ENCODE data around the gene PKD1L1. TPM values are rescaled to one million over a fixed set of nuclear protein-coding genes. Genes with fewer than 3 reads are reported as not detected.

The PKD1L1 gene
- total RNA-seq, 1 donor from 2014 or later: 4.8 TPM

- Mint-ChIP-seq H3K27me3 (ENCODE audit: unreplicated experiment) (no peaks in the 10 kb centered on the region), H3K36me3 (ENCODE audit: low read depth, unreplicated experiment) (no peaks in the 10 kb centered on the region), H3K9me3 (ENCODE audit: unreplicated experiment) (no peaks in the 10 kb centered on the region), H3K4me3 (ENCODE audit: unreplicated experiment) (no peak overlapping the region), H3K27ac (ENCODE audit: unreplicated experiment) (no peak overlapping the region), H3K4me1 (ENCODE audit: unreplicated experiment) (peaks cover 47% of the 10 kb centered on the region)
- DNase-seq (ENCODE audit: low spot score): no peak
- TF ChIP-seq CTCF (IDR thresholded peaks at IDR 0.05; ENCODE audit: unreplicated experiment): no peak
These were observed 1.4 kb upstream of the PKD1L1 start for GRCh38 chr7:47949703-47950102.

- Mint-ChIP-seq H3K27ac (ENCODE audit: unreplicated experiment) (no peak overlapping the region), H3K36me3 (ENCODE audit: low read depth, unreplicated experiment) (no peaks in the 10 kb centered on the region), H3K27me3 (ENCODE audit: unreplicated experiment) (peaks cover 4% of the 10 kb centered on the region), H3K4me3 (ENCODE audit: unreplicated experiment) (no peak overlapping the region), H3K4me1 (ENCODE audit: unreplicated experiment) (peaks cover 60% of the 10 kb centered on the region), H3K9me3 (ENCODE audit: unreplicated experiment) (no peaks in the 10 kb centered on the region)
- no peak for TF ChIP-seq CTCF (IDR thresholded peaks at IDR 0.05; ENCODE audit: unreplicated experiment)
- DNase-seq (ENCODE audit: low spot score): no peak
These were observed 914 bp downstream of the PKD1L1 start for GRCh38 chr7:47947355-47947749.

- Mint-ChIP-seq H3K4me1 (ENCODE audit: unreplicated experiment) (peaks cover 65% of the 10 kb centered on the region), H3K9me3 (ENCODE audit: unreplicated experiment) (no peaks in the 10 kb centered on the region), H3K4me3 (ENCODE audit: unreplicated experiment) (peak overlapping the region; percentile 78), H3K36me3 (ENCODE audit: low read depth, unreplicated experiment) (no peaks in the 10 kb centered on the region), H3K27me3 (ENCODE audit: unreplicated experiment) (peaks cover 4% of the 10 kb centered on the region), H3K27ac (ENCODE audit: unreplicated experiment) (no peak overlapping the region)
- no peak for DNase-seq (ENCODE audit: low spot score)
- no peak for TF ChIP-seq CTCF (IDR thresholded peaks at IDR 0.05; ENCODE audit: unreplicated experiment)
These were observed 1.5 kb downstream of the PKD1L1 start for GRCh38 chr7:47946581-47947354.

GRCh38 chr7:47945261-47946015, 2.8 kb downstream of the PKD1L1 start:
- H3K9me3 Mint-ChIP-seq (ENCODE audit: unreplicated experiment): no peaks in the 10 kb centered on the region
- peak; percentile 76 for DNase-seq (ENCODE audit: low spot score)
- H3K36me3 Mint-ChIP-seq (ENCODE audit: low read depth, unreplicated experiment): no peaks in the 10 kb centered on the region
- H3K4me3 Mint-ChIP-seq (ENCODE audit: unreplicated experiment): no peak overlapping the region
- TF ChIP-seq CTCF (IDR thresholded peaks at IDR 0.05; ENCODE audit: unreplicated experiment): peak; percentile 80
- H3K4me1 Mint-ChIP-seq (ENCODE audit: unreplicated experiment): peaks cover 68% of the 10 kb centered on the region
- peaks cover 4% of the 10 kb centered on the region for H3K27me3 Mint-ChIP-seq (ENCODE audit: unreplicated experiment)
- H3K27ac Mint-ChIP-seq (ENCODE audit: unreplicated experiment): no peak overlapping the region
